NCI-H446 (cell line): ENCODE results near the gene ZNF100.
"Not testable (repeated sequence)": the region's sequence is repeated elsewhere in the genome, so short reads cannot be mapped to it uniquely, and the experiment has no call there.

Source experiments
- DNase-seq, 2 experiments: peaks; one replicate each; lab custom pipeline; 2025; lab: John Stamatoyannopoulos, UW

ZNF100 gene

DNA sequence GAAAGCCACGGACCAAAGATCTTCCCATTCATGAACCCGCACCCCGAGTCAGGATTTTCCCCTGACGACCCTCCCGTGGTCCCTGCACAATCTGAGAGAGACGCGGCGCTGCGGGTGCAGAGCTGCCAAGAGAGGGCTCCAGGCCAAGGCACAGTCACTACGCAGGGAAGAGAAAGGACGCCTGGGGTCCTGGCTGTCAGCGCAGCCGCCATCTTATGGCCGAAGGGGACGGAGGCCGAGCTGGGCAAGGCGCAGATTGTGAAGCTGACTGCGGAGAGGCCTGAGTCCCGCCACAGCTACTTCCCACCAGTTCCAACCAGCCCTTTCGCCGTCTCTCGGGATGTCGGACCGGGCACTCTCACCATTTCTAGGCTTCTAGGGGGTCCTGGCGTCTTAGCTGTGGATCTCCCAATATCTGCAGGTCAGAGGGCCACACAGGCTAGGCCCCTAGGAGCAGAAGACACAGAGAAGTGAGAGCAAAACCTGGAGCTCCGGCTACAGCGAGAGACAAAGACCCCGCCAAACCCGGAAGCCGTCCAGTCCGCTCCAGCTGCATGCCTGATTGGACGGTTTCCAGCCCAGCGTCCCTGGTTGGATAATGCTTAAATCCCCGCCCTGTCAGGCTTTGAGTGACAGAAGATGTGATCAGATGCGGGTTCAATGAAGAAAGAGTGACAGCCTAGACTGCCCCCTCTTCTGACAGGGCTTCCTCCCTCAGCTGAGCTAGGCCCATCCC lies at the start of gene ZNF100:
ZNF100 (minus strand) TSS at position 515 of the 736 bp plus-strand sequence; CDS start at position 365, 150 bp downstream.
- DNase-seq: peak; percentile 94 to 97

DNA sequence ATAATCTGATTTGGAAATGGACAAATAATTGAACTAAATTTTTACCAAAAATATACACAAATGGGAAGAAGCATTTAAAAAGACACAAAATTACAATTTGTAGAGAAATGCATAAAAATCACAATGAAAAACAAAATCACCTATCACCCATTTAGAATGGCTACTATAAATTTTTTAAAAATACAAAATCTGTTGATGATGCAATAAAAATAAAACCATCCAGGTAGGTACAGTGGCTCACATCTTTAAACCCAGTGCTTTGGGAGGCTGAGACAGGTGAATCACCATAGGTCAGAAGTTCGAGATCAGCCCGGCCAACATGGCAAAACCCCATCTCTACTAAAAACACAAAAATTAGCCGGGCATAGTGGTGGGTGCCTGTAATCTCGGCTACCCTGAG lies 45.1 kb upstream of the ZNF100 start:
- no peak for DNase-seq

DNA sequence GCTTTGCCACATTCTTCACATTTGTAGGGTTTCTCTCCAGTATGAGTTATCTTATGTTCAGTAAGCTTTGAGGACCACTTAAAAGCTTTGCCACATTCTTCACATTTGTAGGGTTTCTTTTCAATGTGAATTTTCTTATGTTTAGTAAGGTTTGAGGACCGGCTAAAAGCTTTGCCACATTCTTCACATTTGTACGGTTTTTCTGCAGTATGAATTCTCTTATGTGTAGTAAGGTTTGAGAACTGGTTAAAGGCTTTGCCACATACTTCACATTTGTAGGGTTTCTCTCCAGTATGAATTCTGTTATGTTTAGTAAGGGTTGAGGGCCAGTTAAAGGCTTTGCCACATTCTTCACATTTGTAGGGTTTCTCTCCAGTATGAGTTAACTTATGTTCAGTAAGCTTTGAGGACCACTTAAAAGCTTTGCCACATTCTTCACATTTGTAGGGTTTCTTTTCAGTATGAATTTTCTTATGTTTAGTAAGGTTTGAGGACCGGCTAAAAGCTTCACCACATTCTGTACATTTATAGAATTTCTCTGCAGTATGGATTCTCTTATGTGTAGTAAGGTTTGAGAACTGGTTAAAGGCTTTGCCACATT lies 41.1 kb upstream of the ZNF100 start:
- not testable (repeated sequence) for DNase-seq

DNA sequence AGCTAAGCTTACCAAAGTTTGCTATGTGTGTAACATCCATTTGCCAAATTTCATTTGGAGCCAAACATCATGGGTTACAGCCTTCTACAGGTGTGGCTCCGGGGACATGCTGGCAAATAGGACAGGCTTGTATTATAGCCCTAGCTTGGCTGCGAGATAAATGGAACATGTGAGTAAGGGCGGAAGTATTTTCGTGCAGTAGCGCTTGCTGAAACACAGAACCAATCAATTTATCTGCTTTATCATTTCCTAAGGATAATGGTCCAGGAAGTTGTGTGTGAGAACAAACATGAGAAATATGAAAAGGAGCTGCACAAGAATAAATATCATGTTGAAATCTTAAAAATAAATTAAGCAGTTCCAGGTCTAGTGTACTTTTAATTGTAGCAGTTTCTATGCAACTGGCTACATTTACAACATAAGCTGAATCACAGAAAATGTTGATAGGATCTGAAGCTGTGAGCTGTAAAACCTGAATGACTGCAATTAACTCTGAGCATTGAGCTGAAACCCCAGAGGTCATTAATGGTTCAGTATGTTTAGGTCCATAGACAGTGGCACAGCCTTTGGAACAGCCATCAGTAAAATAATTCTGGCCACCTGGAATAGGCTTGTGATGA lies 22.2 kb upstream of the ZNF100 start:
- DNase-seq: no peak

DNA sequence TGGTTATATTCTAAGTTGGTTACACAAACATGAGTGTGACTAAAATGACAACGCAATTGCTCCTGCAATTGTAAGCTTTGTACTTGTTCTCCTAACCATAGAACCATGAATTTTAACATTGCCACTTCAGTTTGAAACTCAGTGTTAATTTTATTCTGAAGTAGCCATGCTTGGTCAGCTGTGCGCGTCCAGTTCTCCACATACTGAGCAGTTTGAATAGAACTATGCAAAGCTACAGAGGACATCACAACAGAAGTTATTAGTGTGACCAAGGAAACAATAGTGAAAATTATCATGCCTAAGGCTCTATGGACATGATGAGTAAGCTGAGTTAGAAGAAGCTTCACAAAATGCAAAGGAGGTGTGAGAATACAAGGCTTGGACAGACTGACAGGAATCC lies 19.6 kb upstream of the ZNF100 start:
- no peak for DNase-seq

DNA sequence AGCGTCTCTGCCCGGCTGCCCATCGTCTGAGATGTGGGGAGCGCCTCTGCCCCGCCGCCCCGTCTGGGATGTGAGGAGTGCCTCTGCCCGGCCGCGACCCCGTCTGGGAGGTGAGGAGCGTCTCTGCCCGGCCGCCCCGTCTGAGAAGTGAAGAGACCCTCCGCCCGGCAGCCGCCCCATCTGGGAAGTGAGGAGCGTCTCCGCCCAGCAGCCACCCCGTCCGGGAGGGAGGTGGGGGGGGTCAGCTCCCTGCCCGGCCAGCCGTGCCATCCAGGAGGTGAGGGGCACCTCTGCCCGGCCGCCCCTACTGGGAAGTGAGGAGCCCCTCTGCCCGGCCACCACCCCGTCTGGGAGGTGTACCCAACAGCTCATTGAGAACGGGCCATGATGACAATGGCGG lies 8.4 kb upstream of the ZNF100 start:
- DNase-seq: not testable (repeated sequence)

DNA sequence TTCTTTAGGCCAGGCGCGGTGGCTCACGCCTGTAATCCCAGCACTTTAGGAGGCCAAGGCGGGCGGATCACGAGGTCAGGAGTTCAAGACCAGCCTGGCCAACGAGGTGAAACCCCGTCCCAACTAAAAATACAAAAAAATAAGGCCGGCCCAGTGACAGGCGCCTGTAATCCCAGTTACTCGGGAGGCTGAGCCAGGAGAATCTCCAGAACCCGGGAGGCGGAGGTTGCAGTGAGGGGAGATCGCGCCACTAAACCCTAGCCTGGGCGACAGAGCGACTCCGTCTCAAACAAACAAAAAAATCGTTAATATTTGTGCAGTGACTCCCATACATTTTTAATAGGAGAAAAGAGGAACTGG lies 694 bp downstream of the ZNF100 start:
- not testable (repeated sequence) for DNase-seq

DNA sequence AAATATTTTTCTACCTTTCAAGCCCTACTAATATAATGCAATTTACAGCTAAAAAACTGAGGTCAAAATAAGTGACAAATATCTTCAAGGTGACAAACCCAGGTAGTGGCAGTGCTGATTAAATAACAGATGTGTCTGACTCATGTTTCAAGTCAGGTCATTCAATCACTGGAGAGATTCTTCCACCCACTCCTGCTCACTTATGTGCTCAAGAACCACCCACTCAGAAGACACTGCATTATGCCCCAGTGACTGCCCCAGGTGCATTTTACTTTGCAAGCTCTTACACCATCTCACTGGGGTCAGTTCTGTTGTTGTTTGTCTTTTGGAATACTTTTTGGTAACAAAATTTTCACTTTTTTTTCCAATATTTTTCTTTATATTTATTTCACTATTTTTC lies 2.2 kb downstream of the ZNF100 start:
- DNase-seq: no peak

DNA sequence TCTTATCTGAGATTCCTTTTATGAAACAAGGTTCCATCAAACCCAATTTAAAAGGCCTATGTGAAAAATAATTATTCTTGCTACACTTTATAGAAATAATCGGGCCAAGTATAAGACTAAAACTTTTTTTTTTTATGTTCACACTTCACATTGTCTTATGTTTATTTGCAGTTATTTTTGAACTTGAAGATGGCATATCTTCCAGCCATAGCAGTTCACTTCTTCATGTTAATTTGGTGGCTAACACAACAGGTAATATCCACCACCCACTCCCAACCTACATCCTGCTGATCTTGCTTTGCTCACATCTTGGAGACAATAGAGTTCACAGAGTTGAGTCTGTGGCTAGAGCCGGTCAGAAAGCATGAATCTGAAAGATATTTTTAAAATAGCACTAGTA lies 5.8 kb downstream of the ZNF100 start:
- not testable (repeated sequence) for DNase-seq

DNA sequence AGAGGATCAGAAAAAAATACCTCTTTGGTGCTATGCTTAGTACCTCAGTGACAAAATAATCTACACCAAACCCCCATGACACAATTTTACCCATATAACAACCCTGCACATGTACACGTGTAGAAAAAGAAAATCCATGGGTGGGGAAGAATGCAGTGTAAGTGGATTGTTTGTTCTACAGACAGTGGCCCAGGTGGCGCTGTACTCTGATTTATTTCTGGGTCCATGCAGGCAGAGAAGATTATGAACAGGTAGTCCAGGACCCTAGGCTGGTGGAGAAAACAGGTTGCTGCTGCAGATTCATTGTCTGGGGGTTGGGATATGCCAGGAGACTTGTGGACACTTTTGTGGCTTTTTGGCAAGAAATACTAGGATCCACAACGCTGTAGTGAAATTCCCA lies 9.1 kb downstream of the ZNF100 start:
- no peak for DNase-seq

DNA sequence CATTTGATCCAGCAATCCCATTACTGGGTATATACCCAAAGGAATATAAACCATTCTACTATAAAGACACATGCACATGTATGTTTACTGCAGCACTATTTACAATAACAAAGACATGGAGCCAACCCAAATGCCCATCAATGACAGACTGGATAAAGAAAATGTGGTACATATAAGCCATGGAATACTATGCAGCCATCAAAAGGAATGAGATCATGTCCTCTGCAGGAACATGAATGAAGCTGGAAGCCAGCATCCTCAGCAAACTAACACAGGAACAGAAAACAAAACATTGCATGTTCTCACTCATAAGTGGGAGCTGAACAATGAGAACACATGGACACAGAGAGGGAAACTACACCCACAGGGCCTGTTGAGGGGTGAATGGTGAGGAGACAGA lies 11.8 kb downstream of the ZNF100 start:
- DNase-seq: not testable (repeated sequence)

DNA sequence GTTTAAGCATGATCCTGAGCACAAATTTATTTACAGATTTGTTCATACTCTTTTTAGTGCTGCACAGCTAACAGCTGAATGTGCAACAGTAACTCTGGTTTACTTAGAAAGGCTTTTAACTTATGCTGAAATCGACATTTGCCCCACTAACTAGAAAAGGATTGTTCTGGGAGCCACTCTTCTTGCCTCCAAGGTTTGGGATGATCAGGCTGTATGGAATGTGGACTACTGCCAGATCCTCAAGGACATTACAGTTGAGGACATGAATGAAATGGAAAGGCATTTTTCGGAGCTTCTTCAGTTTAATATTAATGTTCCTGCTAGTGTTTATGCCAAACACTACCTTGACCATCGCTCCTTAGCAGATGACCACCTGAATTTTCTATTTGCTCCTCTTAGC lies 16.0 kb downstream of the ZNF100 start:
- no peak for DNase-seq

DNA sequence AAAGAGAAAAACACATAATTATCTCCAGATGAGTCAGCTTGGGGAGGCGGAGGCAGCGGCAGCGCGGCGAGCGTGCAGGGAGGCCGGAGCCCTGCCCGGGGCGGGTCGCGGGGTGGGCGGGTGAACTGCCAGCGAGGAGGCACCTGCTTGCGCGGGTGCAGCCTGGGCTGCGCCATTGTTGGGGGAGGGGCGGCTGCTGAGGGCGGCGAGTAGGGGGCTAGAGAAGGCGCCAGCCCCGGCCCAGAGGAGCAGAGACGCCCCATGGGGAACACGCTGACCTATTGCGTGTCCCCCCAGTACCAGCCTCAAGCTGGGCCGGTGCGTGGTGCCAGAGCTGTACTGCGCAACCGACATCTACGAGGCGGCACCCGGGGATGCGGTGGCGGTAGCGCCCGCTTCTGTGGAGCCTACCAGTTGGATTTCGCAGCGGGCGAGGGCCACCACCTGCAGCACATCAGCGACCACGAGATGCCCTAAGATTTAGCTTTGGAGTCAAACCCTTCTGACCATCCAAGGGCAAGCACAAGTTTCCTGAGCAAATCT lies 16.7 kb downstream of the ZNF100 start:
- no peak for DNase-seq

DNA sequence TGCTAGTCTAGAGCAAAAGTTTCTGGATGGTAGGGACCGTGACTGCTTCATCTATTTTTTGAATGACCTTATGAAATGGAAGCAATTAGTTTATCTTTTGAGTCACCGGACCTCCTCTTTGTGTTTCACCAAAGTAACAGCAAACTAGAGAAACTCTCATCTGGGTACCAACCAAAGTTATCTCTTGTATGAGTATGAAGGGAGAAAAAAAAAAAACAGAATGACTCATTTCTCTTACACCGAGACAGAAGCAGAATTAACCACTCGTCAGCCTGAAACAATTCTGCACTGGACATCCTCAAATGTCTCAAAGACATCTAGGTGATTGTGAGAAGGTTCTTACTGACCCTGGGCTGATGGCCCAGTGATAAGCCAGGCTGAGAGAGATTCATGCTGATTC lies 18.3 kb downstream of the ZNF100 start:
- DNase-seq: no peak

DNA sequence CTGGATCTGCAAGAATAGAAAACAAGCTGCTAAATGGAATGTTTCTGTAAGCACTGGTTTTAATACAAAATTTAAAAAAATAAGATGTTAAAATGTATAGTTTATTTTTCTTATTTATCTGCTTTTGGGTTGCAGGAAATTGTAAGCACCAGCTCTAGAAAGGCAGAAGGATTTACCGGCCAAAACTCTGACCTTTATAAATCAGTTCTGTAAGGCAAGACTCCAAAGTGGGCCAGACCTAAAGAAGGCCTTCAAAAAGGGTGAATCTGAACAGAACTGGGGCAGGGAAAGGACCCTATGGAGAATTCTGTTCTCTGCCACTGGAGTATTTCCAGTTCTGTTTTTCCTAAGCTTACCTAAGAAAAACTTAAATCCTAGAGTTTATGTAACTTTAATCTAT lies 19.3 kb downstream of the ZNF100 start:
- DNase-seq: no peak

DNA sequence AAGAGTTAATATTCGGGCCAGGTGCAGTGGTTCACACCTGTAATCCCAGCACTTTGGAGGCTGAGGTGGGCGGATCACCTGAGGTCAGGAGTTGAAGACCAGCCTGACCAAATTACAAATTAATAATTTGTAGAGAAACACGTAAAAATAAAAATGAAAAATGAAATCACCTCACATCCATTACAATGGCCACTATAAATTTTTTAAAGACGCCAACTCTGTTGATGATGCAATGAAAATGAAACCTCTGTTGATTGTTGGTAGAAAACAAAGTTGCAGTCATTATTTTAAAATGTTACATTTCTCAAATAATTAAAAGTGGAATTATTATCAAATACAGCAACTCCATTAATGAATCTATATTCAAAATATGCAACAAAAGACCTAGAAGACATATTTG lies 26.8 kb downstream of the ZNF100 start:
- DNase-seq: no peak

DNA sequence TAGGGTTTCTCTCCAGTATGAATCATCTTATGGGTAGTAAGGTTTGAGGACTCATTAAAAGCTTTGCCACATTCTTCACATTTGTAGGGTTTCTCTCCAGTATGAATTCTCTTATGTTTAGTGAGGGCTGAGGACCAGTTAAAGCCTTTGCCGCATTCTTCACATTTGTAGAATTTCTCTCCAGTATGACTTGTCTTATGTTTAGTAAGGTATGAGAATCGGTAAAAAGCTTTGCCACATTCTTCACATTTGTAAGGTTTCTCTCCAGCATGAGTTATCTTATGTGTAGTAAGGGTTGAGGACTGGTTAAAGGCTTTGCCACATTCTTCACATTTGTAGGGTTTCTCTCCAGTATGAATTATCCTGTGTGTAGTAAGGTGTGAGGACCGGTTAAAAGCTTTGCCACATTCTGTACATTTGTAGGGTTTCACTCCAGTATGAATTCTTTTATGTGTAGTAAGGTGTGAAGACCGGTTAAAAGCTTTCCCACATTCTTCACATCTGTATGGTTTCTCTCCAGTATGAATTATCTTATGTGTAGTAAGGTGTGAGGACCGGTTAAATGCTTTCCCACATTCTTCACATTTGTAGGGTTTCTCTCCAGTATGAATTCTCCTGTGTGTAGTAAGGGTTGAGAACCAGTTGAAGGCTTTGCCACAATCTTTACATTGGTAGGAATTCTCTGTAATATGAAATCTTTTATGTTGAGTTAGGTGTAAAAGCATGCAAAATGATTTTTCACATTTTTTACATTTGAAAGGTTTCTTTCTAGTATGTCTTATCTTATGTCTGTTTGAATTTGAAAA lies 40.2 kb downstream of the ZNF100 start:
- not testable (repeated sequence) for DNase-seq

DNA sequence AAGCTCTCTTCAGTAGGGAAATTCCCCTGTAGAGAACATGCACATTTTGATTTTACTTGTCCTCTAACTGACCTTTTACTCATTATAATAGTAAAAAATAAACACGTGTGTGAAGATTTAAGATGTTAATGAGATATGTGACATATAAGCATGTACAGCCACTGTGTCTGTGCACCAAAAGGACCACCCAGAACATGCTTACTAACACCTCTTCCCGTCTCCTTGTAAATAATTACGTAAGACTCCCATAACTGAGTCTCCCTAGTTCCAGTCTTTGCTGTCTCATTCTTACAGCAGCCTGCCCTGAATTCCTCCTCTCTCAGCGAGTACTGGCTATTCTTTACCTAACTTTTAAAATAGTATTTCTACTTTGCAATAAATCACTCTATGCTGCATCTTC lies 53.6 kb downstream of the ZNF100 start:
- DNase-seq: no peak

DNA sequence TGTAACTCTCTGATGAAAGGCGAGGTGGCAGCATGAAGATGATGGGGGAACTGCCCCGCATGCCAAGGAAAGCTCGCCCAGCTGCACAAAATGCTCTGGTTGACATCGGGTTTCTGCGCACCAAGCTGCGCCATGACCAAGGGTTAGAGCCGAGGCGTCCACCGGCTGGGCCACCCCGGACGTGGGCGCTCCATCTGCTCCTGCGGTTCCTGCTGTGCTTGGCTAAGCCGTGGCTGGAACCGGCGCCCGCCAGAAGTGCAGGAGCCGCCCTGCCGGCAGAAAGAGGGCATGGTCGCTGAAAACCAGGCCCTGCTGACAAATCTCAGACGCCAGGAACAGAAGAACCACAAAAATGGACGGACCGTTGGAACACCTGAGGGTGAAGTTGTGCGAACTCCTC lies 57.9 kb downstream of the ZNF100 start:
- no peak for DNase-seq

DNA sequence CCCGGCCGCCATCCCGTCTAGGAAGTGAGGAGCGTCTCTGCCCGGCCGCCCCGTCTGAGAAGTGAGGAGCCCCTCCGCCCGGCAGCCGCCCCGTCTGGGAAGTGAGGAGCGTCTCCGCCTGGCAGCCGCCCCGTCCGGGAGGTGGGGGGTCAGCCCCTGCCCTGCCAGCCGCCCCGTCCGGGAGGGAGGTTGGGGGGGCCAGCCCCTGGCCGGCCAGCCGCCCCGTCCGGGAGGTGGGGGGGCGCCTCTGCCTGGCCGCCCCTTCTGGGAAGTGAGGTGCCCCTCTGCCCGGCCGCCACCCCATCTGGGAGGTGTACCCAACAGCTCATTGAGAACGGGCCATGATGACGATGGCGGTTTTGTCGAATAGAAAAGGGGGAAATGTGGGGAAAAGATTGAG lies 59.5 kb downstream of the ZNF100 start:
- not testable (repeated sequence) for DNase-seq

DNA sequence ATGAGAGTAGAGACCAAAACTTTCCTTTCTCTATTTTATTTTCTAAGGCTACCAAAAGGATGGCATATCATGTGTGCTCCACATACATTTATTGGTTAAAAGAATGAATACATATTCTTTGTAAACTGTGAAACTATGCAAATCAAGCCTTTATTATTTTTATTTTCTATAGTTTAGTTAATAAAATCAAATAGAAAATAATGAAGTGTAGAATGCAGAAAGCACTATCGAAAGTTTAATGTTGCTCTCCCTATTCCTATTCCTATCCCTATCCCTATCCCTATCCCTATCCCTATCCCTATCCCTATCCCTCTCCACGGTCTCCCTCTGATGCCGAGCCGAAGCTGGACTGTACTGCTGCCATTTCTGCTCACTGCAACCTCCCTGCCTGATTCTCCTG lies 60.3 kb downstream of the ZNF100 start:
- DNase-seq: no peak

DNA sequence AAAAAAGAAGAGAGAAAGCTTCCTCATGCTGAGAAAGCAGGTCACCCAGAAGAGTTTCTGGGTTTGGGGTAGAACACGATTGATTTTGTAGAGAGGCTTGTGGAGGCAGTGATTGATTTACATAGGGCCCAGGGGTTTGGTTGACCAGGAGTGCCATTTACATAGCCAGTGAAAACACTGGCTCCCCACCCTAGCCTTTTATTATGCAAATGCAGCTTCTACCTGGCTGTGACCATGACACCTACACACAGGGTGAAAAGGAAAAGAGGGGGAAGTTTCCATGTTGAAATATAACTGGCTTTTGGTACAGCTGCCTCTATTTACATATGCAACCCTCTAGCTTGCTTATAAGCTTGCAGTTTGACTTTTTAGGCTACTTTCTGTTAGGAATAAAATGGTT lies 62.0 kb downstream of the ZNF100 start:
- DNase-seq: no peak
